ENCODE measurements around the gene MAGI2.

Gene MAGI2

DNA sequence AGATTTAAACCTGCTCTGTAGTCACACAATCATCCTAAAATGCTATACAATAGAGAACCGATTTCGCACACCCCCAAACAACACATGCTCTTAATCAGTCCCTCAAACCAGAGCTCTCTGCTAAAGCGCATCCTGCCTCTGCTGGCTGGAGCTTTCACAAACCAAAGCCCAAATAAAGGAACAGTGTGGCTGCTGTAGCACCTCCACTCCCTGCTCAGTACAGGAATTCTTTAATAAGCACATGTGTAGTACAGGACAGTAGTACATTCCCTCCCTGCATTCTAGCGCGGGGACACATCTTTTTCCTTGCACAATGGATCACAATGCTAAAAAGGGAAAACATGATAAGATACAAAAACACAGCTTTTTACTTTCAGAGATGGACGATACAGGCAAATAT lies 684.6 kb downstream of the MAGI2 start:
- in situ Hi-C loops (cut with MboI; ENCODE audit: low sequenced_read_pairs, unreplicated experiment), result no loop called here
- TF ChIP-seq, protein P1, sequence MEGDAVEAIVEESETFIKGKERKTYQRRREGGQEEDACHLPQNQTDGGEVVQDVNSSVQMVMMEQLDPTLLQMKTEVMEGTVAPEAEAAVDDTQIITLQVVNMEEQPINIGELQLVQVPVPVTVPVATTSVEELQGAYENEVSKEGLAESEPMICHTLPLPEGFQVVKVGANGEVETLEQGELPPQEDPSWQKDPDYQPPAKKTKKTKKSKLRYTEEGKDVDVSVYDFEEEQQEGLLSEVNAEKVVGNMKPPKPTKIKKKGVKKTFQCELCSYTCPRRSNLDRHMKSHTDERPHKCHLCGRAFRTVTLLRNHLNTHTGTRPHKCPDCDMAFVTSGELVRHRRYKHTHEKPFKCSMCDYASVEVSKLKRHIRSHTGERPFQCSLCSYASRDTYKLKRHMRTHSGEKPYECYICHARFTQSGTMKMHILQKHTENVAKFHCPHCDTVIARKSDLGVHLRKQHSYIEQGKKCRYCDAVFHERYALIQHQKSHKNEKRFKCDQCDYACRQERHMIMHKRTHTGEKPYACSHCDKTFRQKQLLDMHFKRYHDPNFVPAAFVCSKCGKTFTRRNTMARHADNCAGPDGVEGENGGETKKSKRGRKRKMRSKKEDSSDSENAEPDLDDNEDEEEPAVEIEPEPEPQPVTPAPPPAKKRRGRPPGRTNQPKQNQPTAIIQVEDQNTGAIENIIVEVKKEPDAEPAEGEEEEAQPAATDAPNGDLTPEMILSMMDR (IDR thresholded peaks at IDR 0.05; ENCODE audit: borderline replicate concordance, control extremely low read depth, extremely low read depth, insufficient read depth, missing control alignments), result no peak
- no peak for DNase-seq (ENCODE audit: low spot score)

DNA sequence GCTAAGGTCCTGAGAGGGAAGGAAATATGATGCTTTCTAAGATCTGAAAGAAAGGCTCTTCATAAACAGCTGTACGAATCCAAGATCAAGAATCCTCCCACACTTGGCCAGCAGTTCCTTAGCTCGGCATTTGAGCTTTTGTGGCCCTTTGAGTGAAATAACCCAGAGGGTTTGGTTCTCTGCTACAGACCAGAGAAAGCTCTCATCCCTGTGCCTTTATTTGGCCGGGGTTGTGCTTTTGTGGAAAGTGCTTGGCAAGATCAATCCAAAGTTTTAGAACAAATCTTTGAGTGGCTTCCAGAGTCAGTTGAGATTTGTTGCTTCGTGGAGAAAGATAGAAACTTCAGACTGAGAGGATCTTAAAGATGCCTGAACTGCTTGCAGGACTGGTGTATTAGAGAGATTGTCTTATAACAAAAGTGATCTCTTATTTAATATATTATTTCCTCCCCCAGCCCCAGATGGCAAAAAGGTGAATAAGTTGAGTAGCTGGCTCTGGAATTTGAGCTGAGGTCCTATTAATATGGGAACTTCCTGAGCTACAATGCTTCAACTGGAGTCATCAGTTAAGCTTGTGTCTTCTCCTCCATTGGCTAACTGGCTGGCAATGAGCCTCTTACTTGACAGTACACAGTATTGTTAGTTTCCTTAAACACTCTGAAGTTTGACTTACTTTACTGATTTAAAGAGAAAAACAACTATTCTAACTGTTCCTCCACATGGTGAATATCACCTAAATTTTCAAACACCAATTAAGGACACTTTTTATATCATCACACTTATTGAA lies 687.3 kb downstream of the MAGI2 start:
- no peak for DNase-seq (ENCODE audit: low spot score)
- TF ChIP-seq, protein P1 (IDR thresholded peaks at IDR 0.05; ENCODE audit: borderline replicate concordance, control extremely low read depth, extremely low read depth, insufficient read depth, missing control alignments), result no peak
- in situ Hi-C loops (cut with MboI; ENCODE audit: low sequenced_read_pairs, unreplicated experiment), result no loop called here

DNA sequence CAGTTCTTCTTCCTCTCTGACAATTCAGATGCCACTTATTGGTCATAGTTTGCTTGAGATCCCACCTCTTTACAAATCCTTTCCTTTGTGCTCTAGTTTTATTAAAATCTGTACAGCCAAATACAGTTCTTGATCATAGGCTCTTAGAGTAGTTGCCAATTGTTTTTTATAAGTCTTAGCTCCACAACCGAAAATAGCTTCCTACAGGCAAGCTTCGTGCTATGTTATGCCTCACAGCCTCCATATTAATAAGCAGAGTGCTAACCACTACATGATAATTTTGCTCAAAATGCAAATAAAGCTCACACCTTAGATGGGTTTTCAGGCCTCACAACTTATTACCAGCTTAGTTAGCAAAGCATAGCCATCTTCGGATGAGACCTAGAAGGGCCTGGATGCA lies 688.9 kb downstream of the MAGI2 start:
- in situ Hi-C loops (cut with MboI; ENCODE audit: low sequenced_read_pairs, unreplicated experiment), result no loop called here
- TF ChIP-seq, protein P1 (IDR thresholded peaks at IDR 0.05; ENCODE audit: borderline replicate concordance, control extremely low read depth, extremely low read depth, insufficient read depth, missing control alignments), result no peak
- DNase-seq (ENCODE audit: low spot score), result no peak

DNA sequence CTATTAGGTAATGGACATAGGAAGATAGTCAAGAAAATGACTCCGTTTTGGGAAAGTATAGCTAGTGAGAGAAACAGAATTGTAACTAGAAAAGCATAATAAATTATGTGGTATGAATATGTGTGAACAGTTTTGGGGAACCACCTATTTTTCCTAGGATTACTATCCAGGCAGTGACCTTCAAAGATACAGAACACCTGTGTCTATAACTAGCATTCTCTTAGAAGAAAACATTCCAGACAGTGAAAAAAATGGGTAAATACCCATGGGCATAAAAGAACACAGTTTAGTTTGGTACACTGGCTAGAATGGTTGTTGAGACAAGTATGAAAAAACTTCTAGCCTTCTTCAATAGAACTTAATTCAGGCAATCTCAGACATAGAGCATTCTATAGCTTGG lies 690.8 kb downstream of the MAGI2 start:
- DNase-seq (ENCODE audit: low spot score), result no peak
- in situ Hi-C loops (cut with MboI; ENCODE audit: low sequenced_read_pairs, unreplicated experiment), result no loop called here
- TF ChIP-seq, protein P1 (IDR thresholded peaks at IDR 0.05; ENCODE audit: borderline replicate concordance, control extremely low read depth, extremely low read depth, insufficient read depth, missing control alignments), result no peak

DNA sequence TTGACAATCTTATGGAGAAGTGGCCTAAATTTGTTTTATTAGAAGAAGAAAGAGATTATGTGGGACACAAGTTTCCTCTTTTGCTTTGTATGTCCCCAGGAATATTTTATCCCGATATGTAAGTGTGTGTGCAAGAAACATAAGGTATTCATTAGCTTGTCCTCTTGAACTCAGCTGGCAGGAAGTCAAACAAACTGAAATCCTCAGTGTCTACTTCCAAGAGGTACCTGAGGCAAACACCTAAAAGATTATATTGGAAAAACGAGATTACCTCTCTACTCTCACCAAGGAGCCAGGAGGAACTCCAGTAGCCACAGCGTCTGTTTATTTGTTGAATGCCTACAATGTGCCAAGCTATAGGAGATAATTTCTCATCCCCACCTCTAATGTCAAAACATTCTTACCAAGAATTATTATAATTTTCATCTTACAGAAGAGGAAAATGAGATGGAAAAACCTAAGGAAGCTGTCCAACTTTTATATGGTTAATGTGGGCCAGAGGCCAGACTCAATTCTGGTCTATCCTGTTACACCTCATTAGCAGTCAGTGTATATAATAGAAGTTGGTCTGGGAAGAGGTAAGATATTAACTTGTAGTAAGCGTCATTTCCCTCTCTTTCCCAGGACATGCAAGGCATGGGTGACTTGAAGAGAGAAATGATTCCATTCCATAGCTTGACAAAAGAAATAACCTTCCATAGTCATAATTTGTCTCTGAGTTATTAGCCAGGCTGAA lies 692.7 kb downstream of the MAGI2 start:
- no peak for DNase-seq (ENCODE audit: low spot score)
- in situ Hi-C loops (cut with MboI; ENCODE audit: low sequenced_read_pairs, unreplicated experiment), result no loop called here
- TF ChIP-seq, protein P1 (IDR thresholded peaks at IDR 0.05; ENCODE audit: borderline replicate concordance, control extremely low read depth, extremely low read depth, insufficient read depth, missing control alignments), result no peak

DNA sequence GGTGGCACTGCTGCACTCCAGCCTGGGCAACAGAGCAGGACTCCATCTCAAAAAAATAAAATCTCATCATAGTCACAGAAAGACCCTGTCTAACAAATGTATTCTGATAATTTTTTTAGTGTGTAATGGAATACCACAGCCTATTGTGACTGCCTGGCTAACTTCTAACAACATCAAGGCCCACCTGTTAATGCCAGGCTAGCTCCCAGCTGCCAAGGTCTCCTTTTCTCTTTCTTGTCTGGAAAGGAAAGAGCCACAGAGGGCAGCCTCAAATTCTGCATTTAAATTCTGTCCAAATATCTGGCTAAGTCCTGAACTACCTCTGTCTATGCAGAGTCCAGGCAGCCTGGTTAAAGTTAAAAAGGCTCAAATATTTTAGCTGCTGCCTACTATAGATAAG lies 700.9 kb downstream of the MAGI2 start:
- no peak for DNase-seq (ENCODE audit: low spot score)
- TF ChIP-seq, protein P1 (IDR thresholded peaks at IDR 0.05; ENCODE audit: borderline replicate concordance, control extremely low read depth, extremely low read depth, insufficient read depth, missing control alignments), result no peak
- in situ Hi-C loops (cut with MboI; ENCODE audit: low sequenced_read_pairs, unreplicated experiment), result no loop called here

Data from GM13976 (cell line).